Measurements from ENCODE around the gene BCCIP. TPM values are rescaled to one million over a fixed set of nuclear protein-coding genes. Genes with fewer than 3 reads are reported as not detected.

Gene BCCIP
- total and polyA plus RNA-seq, 2 experiments from 2014 or later = 43.9 to 92.6 TPM

- no peak for TF ChIP-seq EZH2 (IDR thresholded peaks at IDR 0.05; ENCODE audit: insufficient read depth, poor library complexity, severe bottlenecking)
- TF ChIP-seq EZH2phosphoT487 (IDR thresholded peaks at IDR 0.05; ENCODE audit: insufficient read depth, low read depth) = no peak
- Histone ChIP-seq H2AFZ (no peak overlapping the region), H3K4me1 (ENCODE audit: insufficient read depth) (no peaks in the 10 kb centered on the region), H3F3A (ENCODE audit: insufficient read depth) (no peaks in the 10 kb centered on the region), H3K27me3 (replicated peaks; ENCODE audit: insufficient read depth) (no peaks in the 10 kb centered on the region), H3K9me2 (ENCODE audit: insufficient read depth) (no peaks in the 10 kb centered on the region), H3K4me2 (ENCODE audit: unreplicated experiment) (no peak overlapping the region), H3K9ac (no peak overlapping the region), H4K20me1 (ENCODE audit: insufficient read depth) (no peaks in the 10 kb centered on the region), H3K9me3 (ENCODE audit: low read depth) (no peaks in the 10 kb centered on the region), H3K4me3 (no peak overlapping the region), H3K36me3 (ENCODE audit: low read depth) (no peaks in the 10 kb centered on the region), H3K79me2 (ENCODE audit: insufficient read depth) (no peaks in the 10 kb centered on the region), H3K27ac (no peak overlapping the region)
- 28 to 29% methylated on average over 9 of the region's 9 CpGs for WGBS, 2 experiments (ENCODE audit: low coverage in 1 of 2, low lambda C conversion rate in 2 of 2, missing lambda C conversion rate in 2 of 2)
- in situ Hi-C loops (cut with MboI) = no loop called here
- no peak for DNase-seq
Measured at GRCh38 chr10:125785791-125786190, 37.6 kb upstream of the BCCIP start.

GRCh38 chr10:125788156-125789034, 35.0 kb upstream of the BCCIP start:
- no peaks in the 10 kb centered on the region for H3F3A ChIP-seq (ENCODE audit: insufficient read depth)
- H3K27me3 ChIP-seq (replicated peaks; ENCODE audit: insufficient read depth) = no peaks in the 10 kb centered on the region
- no peaks in the 10 kb centered on the region for H3K36me3 ChIP-seq (ENCODE audit: low read depth)
- in situ Hi-C loops (cut with MboI) = no loop called here
- no peaks in the 10 kb centered on the region for H3K79me2 ChIP-seq (ENCODE audit: insufficient read depth)
- 97 to 98% methylated on average over 17 of the region's 17 CpGs for WGBS, 2 experiments (ENCODE audit: low coverage in 1 of 2, low lambda C conversion rate in 2 of 2, missing lambda C conversion rate in 2 of 2)
- no peak overlapping the region for H3K4me2 ChIP-seq (ENCODE audit: unreplicated experiment)
- H3K9me3 ChIP-seq (ENCODE audit: low read depth) = no peaks in the 10 kb centered on the region
- H3K27ac ChIP-seq = no peak overlapping the region
- no peak overlapping the region for H3K9ac ChIP-seq
- H4K20me1 ChIP-seq (ENCODE audit: insufficient read depth) = no peaks in the 10 kb centered on the region
- H3K4me3 ChIP-seq = no peak overlapping the region
- no peaks in the 10 kb centered on the region for H3K9me2 ChIP-seq (ENCODE audit: insufficient read depth)
- DNase-seq = no peak
- H2AFZ ChIP-seq = no peak overlapping the region
- TF ChIP-seq EZH2phosphoT487 (IDR thresholded peaks at IDR 0.05; ENCODE audit: insufficient read depth, low read depth) (no peak), EZH2 (IDR thresholded peaks at IDR 0.05; ENCODE audit: insufficient read depth, poor library complexity, severe bottlenecking) (no peak)
- no peaks in the 10 kb centered on the region for H3K4me1 ChIP-seq (ENCODE audit: insufficient read depth)

GRCh38 chr10:125792342-125793300, 30.7 kb upstream of the BCCIP start:
- WGBS, 2 experiments (ENCODE audit: low coverage in 1 of 2, low lambda C conversion rate in 2 of 2, missing lambda C conversion rate in 2 of 2) = 80 to 82% methylated on average over 14 of the region's 14 CpGs

GRCh38 chr10:125795128-125795527, 28.2 kb upstream of the BCCIP start:
- Histone ChIP-seq H3K27me3 (replicated peaks; ENCODE audit: insufficient read depth) (no peaks in the 10 kb centered on the region), H3K36me3 (ENCODE audit: low read depth) (no peaks in the 10 kb centered on the region), H3F3A (ENCODE audit: insufficient read depth) (no peaks in the 10 kb centered on the region), H3K4me3 (no peak overlapping the region), H3K79me2 (ENCODE audit: insufficient read depth) (no peaks in the 10 kb centered on the region), H3K9ac (no peak overlapping the region), H3K9me2 (ENCODE audit: insufficient read depth) (no peaks in the 10 kb centered on the region), H2AFZ (no peak overlapping the region), H3K4me2 (ENCODE audit: unreplicated experiment) (no peak overlapping the region), H3K27ac (no peak overlapping the region), H3K4me1 (ENCODE audit: insufficient read depth) (no peaks in the 10 kb centered on the region), H4K20me1 (ENCODE audit: insufficient read depth) (no peaks in the 10 kb centered on the region), H3K9me3 (ENCODE audit: low read depth) (no peaks in the 10 kb centered on the region)
- TF ChIP-seq EZH2phosphoT487 (IDR thresholded peaks at IDR 0.05; ENCODE audit: insufficient read depth, low read depth) (no peak), EZH2 (IDR thresholded peaks at IDR 0.05; ENCODE audit: insufficient read depth, poor library complexity, severe bottlenecking) (no peak)
- 45 to 63% methylated on average over 2 of the region's 2 CpGs for WGBS, 2 experiments (ENCODE audit: low coverage in 1 of 2, low lambda C conversion rate in 2 of 2, missing lambda C conversion rate in 2 of 2)
- DNase-seq = no peak
- in situ Hi-C loops (cut with MboI) = no loop called here

More at GRCh38 chr10:125792342-125793300, 30.7 kb upstream of the BCCIP start:
- no peaks in the 10 kb centered on the region for H3K9me2 ChIP-seq (ENCODE audit: insufficient read depth)
- H3K4me1 ChIP-seq (ENCODE audit: insufficient read depth) = no peaks in the 10 kb centered on the region
- no peaks in the 10 kb centered on the region for H3K9me3 ChIP-seq (ENCODE audit: low read depth)
- no peak overlapping the region for H3K4me3 ChIP-seq
- no peaks in the 10 kb centered on the region for H3F3A ChIP-seq (ENCODE audit: insufficient read depth)
- no peaks in the 10 kb centered on the region for H4K20me1 ChIP-seq (ENCODE audit: insufficient read depth)
- H2AFZ ChIP-seq = no peak overlapping the region
- TF ChIP-seq EZH2phosphoT487 (IDR thresholded peaks at IDR 0.05; ENCODE audit: insufficient read depth, low read depth) (no peak), EZH2 (IDR thresholded peaks at IDR 0.05; ENCODE audit: insufficient read depth, poor library complexity, severe bottlenecking) (no peak)
- H3K9ac ChIP-seq = no peak overlapping the region
- no peak for DNase-seq
- H3K36me3 ChIP-seq (ENCODE audit: low read depth) = no peaks in the 10 kb centered on the region
- H3K79me2 ChIP-seq (ENCODE audit: insufficient read depth) = no peaks in the 10 kb centered on the region
- in situ Hi-C loops (cut with MboI) = no loop called here
- no peaks in the 10 kb centered on the region for H3K27me3 ChIP-seq (replicated peaks; ENCODE audit: insufficient read depth)
- no peak overlapping the region for H3K27ac ChIP-seq
- H3K4me2 ChIP-seq (ENCODE audit: unreplicated experiment) = no peak overlapping the region
